ENCODE data around the gene KRT36.

GRCh38 chr17:41466988-41467387, 22.7 kb downstream of the KRT36 start, which contains the start of gene KRT32:
- TF ChIP-seq CTCF (optimal IDR thresholded peaks at IDR 0.05 in 1 of 3, IDR thresholded peaks at IDR 0.05 in 1 of 3, conservative IDR thresholded peaks at IDR 0.05 in 1 of 3; ENCODE audit: extremely low read depth in 1 of 3, insufficient read depth in 2 of 3, low read length in 3 of 3): no peak
- no peak for TF ChIP-seq EZH2 (IDR thresholded peaks at IDR 0.05; ENCODE audit: low read length)
